Activated T-cell treated with anti-CD3 and anti-CD28 coated beads for 48 hours (primary cell): ENCODE data around the gene SEPTIN7.
A peak's percentile ranks its signal among the peaks of the same experiment; 100 is the strongest.
"Not testable (repeated sequence)": the region's sequence is repeated elsewhere in the genome, so short reads cannot be mapped to it uniquely, and the experiment has no call there.

Experiments used
- DNase-seq: peaks from one replicate; pipeline ENCODE4 v3.0.0-alpha.2; 2020; ENCODE audit warnings: low read depth

The SEPTIN7 gene

DNA sequence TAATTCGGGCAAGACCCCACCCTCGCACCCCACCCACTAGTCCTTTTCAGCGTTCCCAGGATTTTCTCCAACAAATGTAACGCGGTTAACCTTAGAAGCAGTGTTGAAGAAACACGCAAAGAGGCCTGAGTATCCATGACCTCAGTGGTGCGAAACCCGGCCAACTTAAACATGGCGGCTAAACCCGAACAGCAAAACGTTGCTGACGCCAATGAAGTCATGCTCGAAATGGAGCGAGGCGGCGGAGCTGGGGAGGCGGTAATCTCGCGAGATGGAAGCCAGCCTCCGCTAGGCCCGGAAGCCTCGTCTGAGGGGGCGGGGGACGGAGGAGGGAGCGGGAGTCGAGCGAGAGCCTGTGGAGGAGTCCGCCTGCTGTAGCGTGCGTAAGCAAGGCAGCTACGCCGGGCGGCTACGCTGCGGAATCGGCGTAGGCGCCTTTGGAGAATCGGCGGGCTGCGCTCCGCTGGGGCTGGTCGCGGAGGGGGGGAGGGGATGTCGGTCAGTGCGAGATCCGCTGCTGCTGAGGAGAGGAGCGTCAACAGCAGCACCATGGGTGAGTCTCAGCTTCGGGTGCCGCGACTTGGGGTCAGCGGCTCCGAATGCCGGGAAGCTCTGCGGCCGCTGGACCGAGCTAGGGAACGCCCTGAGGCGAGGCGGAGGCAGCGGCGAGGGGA is at the start of gene SEPTIN7:
Gene SEPTIN7 (plus strand): TSS at position 340 of the 674 bp plus-strand sequence. CDS start 153 bp downstream, at position 493.
- DNase-seq: peak; percentile 98

GRCh38 chr7:35752742-35753141 is 48.1 kb upstream of the SEPTIN7 start:
- no peak for DNase-seq

DNA sequence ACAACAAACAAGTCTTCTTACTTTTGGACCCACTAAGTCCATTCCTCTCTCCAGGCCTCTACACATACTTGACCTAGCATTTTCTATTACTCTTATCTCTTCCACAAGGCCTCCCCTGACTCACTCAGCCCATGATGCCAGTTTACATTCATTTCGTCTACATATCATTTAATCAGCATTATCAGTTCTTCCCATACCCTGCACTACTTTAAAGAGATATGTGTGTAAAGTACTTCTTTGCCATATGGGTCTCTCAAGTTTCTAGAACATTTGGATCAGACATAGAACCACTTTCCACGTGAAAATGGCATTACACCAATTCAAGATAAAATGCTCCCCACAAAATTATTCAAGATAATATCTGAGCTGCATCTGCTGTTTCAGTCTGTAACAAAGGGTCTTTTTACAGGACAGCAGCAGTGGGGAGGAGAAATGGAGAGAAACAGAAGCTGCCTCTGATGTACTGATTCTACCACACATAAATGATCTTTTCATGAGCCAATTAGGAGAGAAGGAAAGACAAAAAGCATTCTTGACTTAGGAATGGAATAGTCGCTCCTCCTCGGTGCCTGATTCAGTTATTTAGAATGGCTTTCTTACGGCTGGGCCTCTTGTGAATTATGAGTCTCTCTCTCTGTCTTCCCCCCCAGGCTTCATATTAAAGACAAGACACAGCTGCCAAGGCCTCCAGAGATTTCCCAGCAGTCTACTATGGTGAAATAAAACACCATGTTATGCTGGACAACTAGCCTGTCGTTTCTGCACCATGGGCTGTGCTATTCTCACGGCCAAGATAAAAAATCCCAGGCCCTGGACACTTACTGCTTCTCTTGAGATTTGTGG is 46.9 kb upstream of the SEPTIN7 start:
- no peak for DNase-seq

DNA sequence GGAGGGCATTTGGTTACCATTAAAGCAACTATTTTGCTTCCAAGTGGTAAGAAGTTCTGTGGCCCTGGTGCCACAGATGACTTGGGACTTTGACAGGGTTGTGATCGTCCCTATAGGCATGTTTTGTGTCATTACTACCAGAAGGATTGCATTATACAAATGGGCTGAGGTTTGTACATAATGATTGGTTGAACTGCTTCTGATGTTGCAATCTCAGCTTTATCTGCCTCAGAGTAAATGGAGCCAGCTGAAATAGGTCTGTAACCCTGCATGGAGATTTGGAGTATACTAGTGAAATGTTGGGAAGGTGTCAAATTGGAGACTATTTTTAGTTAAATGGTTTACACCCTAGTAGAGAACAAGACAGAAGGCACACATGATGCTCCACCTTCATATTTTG is 46.1 kb upstream of the SEPTIN7 start:
- DNase-seq: no peak

DNA sequence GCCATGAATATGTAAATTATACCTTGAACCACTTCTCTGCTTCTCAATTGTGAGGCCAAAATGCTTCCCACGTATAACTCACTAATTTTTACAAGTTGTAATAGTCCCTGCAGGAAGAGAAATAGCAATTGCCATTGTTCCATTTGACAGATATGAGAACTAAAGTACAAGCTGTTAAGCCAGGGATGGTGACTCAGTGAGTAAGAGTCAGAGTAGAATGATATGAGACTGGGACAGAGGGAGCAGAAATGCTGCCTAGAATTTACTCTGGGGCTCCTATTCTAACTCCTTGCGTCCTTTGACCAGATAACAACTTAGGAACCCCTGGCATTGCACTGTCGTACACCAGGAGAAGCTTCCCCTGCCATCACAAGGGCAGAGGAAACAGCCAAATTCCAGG is 45.1 kb upstream of the SEPTIN7 start:
- no peak for DNase-seq

GRCh38 chr7:35756453-35756852 is 44.4 kb upstream of the SEPTIN7 start:
- not testable (repeated sequence) for DNase-seq

GRCh38 chr7:35757574-35757973 is 43.3 kb upstream of the SEPTIN7 start:
- DNase-seq: no peak

DNA sequence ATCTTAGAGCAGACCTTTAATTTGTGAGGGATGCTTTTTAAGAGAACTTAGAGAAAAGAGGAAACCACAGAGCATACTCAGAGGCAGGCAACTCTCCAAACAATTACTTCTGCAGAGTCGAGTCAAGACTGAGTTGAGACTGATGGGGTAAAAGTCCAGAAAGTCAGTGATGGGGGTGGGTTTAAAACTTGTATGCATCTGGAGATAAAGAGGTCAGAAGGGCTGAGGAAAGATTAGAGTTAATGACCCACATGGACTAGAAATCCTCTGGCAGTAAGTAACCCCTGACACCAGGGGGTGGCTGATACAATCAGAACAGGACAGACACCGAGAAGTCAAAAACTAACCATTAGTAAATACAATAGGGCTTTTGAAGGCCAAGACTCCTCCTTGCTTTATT is 42.4 kb upstream of the SEPTIN7 start:
- no peak for DNase-seq

- DNase-seq: no peak
These were observed 40.6 kb upstream of the SEPTIN7 start for GRCh38 chr7:35760143-35760745.

- no peak for DNase-seq
These were observed 38.8 kb upstream of the SEPTIN7 start for GRCh38 chr7:35761871-35762677.

- no peak for DNase-seq
These were observed 38.1 kb upstream of the SEPTIN7 start for GRCh38 chr7:35762781-35763180.

GRCh38 chr7:35768346-35768745 is 32.5 kb upstream of the SEPTIN7 start:
- no peak for DNase-seq

DNA sequence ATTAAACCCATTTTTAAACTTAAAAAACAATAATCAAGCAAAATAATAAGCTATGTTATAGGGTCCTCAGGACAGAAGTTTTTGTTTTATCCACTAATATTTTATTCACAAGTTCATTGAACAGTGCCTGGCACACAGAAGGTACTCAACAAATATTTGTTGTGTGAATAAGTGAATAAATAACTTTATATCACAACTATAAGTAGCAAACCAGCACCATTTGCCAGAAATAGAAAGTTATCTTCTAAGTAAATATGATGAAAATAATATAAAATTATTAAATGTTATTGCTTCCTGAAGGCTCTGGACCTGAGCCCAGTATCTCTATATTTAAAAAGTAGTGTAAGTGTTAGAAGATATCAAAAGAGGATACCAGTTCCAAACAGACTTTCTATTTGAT is 29.1 kb upstream of the SEPTIN7 start:
- no peak for DNase-seq

- no peak for DNase-seq
These were observed 26.9 kb upstream of the SEPTIN7 start for GRCh38 chr7:35773994-35774393.

GRCh38 chr7:35776686-35777085 is 24.2 kb upstream of the SEPTIN7 start:
- DNase-seq: no peak

- no peak for DNase-seq
These were observed 23.7 kb upstream of the SEPTIN7 start for GRCh38 chr7:35777121-35777520.

GRCh38 chr7:35780070-35780469 is 20.8 kb upstream of the SEPTIN7 start:
- no peak for DNase-seq

DNA sequence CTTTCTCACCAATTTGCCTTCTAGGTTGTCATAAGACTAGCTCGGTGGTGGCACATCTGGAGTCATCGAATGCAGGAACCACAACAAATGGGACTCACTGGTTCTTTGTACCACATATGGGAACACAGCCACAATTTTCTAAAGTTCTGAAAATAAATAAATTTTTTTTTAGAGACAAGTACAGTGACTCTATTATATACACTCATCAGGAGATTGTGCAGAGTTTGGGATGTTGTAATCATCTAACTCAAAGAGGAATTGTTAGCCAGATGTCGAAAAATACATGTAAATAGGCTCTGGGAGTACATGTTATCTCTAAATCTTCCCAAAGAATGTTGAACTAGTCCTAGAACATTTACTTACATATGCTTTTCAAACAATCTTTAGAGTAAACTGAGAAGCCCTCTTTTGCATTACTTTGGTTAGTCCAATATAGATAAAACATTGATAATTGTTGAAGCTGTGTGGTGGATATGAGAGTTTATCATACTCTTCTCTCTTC is 19.6 kb upstream of the SEPTIN7 start:
- no peak for DNase-seq

DNA sequence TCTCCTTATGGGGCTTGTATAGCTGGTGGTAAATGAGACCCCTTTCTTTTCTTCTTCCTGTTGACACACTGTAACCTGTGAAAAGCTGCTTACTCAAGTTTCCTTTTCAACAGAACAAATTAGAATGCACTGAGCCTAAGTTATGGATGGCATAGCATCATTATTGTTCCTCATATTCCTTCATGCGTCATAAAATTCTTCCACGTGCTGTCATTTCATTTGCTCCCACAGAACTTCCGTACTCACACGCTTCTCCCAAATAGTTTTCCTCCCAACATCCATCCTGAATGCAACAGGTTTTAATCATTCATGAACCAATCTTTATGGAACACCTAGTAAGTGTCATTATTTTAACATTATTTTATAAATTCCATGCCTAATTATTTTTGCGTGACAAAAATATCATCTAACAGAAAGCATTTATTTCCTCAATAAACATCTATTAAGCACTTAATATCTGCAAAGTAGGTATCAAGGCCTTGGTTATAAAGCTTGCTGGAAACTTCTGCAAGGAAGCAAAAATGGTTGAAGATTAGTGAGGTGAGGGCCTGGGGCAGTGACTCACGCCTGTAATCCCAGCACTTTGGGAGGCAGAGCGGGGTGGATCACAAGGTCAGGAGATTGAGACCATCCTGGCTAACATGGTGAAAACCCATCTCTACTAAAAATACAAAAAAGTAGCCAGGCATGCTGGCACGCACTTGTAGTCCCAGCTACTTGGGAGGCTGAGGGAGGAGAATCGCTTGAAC is 18.9 kb upstream of the SEPTIN7 start:
- no peak for DNase-seq

GRCh38 chr7:35784332-35784731 is 16.5 kb upstream of the SEPTIN7 start:
- no peak for DNase-seq

DNA sequence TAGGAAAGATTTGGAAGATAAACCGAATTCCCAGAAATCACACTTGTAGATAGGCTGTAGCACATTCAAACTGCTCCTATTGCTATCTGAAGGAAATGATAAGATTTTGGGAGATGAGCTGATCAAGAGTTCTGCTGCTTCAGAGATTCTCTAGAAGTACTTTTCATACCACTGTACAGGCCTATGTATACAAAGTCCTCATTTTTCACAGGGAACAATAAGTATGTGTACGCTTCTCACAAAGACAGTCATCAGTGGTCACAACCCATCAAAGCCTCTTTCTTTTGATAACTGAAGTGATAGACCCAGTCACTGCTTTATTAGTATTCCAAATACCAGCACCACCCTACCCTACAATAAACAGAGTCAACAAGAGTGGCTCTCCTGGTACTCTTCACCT is 15.6 kb upstream of the SEPTIN7 start:
- no peak for DNase-seq
